OCI-LY1 (cell line): ENCODE data around the gene CNTN6.

Experiments used
- H2AFZ ChIP-seq: fragments of 200-600 bp; sonication (generic), shearing (Covaris generic); 2 replicates; pipeline ENCODE4 v1.6.0; 2014; ENCODE audit warnings: antibody characterized with exemption, mild to moderate bottlenecking, low read length
- H3F3A ChIP-seq: fragments of 200-600 bp; sonication (generic), shearing (Covaris generic); 2 replicates; pipeline ENCODE4 v1.6.0; 2014; ENCODE audit warnings: mild to moderate bottlenecking, antibody characterized with exemption, low read length, moderate library complexity; ENCODE audit not compliant: insufficient read depth
- H3K27ac ChIP-seq: fragments of 200-600 bp; sonication (generic); 2 replicates; pipeline ENCODE4 v1.5.1; 2014; ENCODE audit warnings: low read length, mixed run types, mild to moderate bottlenecking, low read depth; ENCODE audit not compliant: poor library complexity, severe bottlenecking
- H3K27me3 ChIP-seq: fragments of 200-600 bp; sonication (generic); 2 replicates; pipeline ENCODE4 v1.6.0; 2014; ENCODE audit warnings: antibody characterized with exemption, mild to moderate bottlenecking, low read length, moderate library complexity; ENCODE audit not compliant: insufficient read depth
- H3K36me3 ChIP-seq: fragments of 200-600 bp; sonication (generic); 2 replicates; pipeline ENCODE4 v1.6.1; 2014; ENCODE audit warnings: mild to moderate bottlenecking, antibody characterized with exemption, low read length, moderate library complexity, mixed read lengths; ENCODE audit not compliant: insufficient read depth
- H3K4me1 ChIP-seq: fragments of 200-600 bp; sonication (generic); 2 replicates; pipeline ENCODE4 v1.5.1; 2014; ENCODE audit warnings: mild to moderate bottlenecking, low read length, moderate library complexity; ENCODE audit not compliant: insufficient read depth, severe bottlenecking
- H3K4me2 ChIP-seq: fragments of 200-600 bp; sonication (generic), shearing (Covaris generic); 2 replicates; pipeline ENCODE4 v1.6.1; 2014; ENCODE audit warnings: low read length
- H3K4me3 ChIP-seq: fragments of 200-600 bp; sonication (generic); 2 replicates; pipeline ENCODE4 v1.5.1; 2014; ENCODE audit warnings: low read length, low read depth, mild to moderate bottlenecking, mixed read lengths; ENCODE audit not compliant: poor library complexity, severe bottlenecking
- H3K79me2 ChIP-seq: fragments of 200-600 bp; shearing (Covaris generic); 2 replicates; pipeline ENCODE4 v1.6.1; 2016; ENCODE audit warnings: mixed run types, low read length, mixed read lengths; ENCODE audit not compliant: insufficient read depth
- H3K9ac ChIP-seq: fragments of 200-600 bp; sonication (generic), shearing (Covaris generic); 2 replicates; pipeline ENCODE4 v1.6.1; 2014; ENCODE audit warnings: mild to moderate bottlenecking, low read length, mixed read lengths
- H3K9me2 ChIP-seq: fragments of 200-600 bp; sonication (generic), shearing (Covaris generic); 2 replicates; pipeline ENCODE4 v1.6.1; 2014; ENCODE audit warnings: low read depth, mild to moderate bottlenecking, low read length, mixed read lengths
- H3K9me3 ChIP-seq: fragments of 200-600 bp; shearing (Covaris generic); 2 replicates; pipeline ENCODE4 v1.6.1; 2014; ENCODE audit warnings: low read length, mixed read lengths
- H4K20me1 ChIP-seq: fragments of 200-600 bp; sonication (generic), shearing (Covaris generic); 2 replicates; pipeline ENCODE4 v1.6.0; 2016; ENCODE audit warnings: mild to moderate bottlenecking, low read length; ENCODE audit not compliant: insufficient read depth
- EZH2 ChIP-seq: fragments of 200-600 bp; sonication (generic), shearing (Covaris generic); IDR thresholded peaks from 2 replicates; pipeline ENCODE4 v1.8.0; 2017; ENCODE audit warnings: borderline replicate concordance, mixed run types, mild to moderate bottlenecking, antibody characterized with exemption, low read length, moderate library complexity, mixed read lengths
- TF ChIP-seq, protein P1 (sequence below): fragments of 200-600 bp; sonication (generic), shearing (Covaris generic); IDR thresholded peaks from 2 replicates; pipeline ENCODE4 v1.5.1; 2017; ENCODE audit warnings: mild to moderate bottlenecking, antibody characterized with exemption, low read length, moderate library complexity, mixed read lengths

CNTN6 gene

DNA sequence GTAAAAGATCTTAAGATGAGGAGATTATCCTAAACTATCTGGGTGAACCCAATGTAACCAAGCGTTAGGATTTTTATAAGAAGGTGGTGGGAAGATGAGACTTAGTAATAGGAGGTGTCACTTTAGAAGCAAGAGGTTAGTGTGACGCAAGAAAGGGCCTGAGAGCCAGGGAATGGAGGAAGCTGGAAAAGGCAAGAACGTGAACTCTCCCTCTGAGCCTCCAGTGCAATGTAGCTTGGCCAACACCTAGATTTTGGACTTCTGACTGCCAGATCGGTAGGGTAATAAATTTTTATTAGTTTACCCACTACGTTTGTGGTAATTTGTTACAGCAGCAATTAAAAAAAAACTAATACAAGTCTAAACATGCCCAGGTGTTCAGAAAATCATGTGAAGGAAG is 20.8 kb upstream of the CNTN6 start:
- H2AFZ ChIP-seq: no peak overlapping the region
- H3K9me3 ChIP-seq: no peaks in the 10 kb centered on the region
- no peak for TF ChIP-seq EZH2
- TF ChIP-seq, protein P1, sequence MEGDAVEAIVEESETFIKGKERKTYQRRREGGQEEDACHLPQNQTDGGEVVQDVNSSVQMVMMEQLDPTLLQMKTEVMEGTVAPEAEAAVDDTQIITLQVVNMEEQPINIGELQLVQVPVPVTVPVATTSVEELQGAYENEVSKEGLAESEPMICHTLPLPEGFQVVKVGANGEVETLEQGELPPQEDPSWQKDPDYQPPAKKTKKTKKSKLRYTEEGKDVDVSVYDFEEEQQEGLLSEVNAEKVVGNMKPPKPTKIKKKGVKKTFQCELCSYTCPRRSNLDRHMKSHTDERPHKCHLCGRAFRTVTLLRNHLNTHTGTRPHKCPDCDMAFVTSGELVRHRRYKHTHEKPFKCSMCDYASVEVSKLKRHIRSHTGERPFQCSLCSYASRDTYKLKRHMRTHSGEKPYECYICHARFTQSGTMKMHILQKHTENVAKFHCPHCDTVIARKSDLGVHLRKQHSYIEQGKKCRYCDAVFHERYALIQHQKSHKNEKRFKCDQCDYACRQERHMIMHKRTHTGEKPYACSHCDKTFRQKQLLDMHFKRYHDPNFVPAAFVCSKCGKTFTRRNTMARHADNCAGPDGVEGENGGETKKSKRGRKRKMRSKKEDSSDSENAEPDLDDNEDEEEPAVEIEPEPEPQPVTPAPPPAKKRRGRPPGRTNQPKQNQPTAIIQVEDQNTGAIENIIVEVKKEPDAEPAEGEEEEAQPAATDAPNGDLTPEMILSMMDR: no peak
- no peaks in the 10 kb centered on the region for H3K9me2 ChIP-seq
- H4K20me1 ChIP-seq: no peaks in the 10 kb centered on the region
- no peak overlapping the region for H3K9ac ChIP-seq
- no peaks in the 10 kb centered on the region for H3K4me1 ChIP-seq
- no peaks in the 10 kb centered on the region for H3K36me3 ChIP-seq
- H3K79me2 ChIP-seq: no peaks in the 10 kb centered on the region
- H3K4me2 ChIP-seq: no peak overlapping the region
- H3K27me3 ChIP-seq: no peaks in the 10 kb centered on the region
- H3K4me3 ChIP-seq: no peak overlapping the region
- no peak overlapping the region for H3K27ac ChIP-seq
- no peaks in the 10 kb centered on the region for H3F3A ChIP-seq

GRCh38 chr3:1079662-1080061 is 13.2 kb upstream of the CNTN6 start:
- Histone ChIP-seq H2AFZ (no peak overlapping the region), H3K9me2 (no peaks in the 10 kb centered on the region), H3K27ac (no peak overlapping the region), H3K79me2 (no peaks in the 10 kb centered on the region), H3K4me3 (no peak overlapping the region), H3K36me3 (no peaks in the 10 kb centered on the region), H3K27me3 (no peaks in the 10 kb centered on the region), H3K4me2 (no peak overlapping the region), H4K20me1 (no peaks in the 10 kb centered on the region), H3K4me1 (no peaks in the 10 kb centered on the region), H3F3A (no peaks in the 10 kb centered on the region), H3K9me3 (no peaks in the 10 kb centered on the region), H3K9ac (no peak overlapping the region)
- TF ChIP-seq, protein P1: no peak
- no peak for TF ChIP-seq EZH2

DNA sequence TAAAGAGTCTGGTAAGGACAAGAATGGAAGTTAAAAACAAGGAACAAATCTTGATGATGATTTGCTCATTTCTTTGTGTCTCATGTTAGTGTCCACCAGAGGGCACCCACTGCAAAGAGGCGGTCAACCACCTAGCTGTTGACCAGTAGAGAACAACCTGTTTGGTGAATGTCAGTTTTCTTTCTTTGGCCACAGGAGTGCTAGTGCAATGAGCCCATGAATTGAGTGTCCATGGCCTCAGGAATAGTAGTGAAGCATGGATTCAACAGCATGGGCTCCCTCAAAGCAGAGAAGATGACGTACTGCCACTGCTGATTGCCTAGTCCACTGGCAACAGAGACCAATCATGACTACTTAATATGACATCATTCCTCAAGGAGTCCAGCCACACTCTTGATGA is 10.7 kb upstream of the CNTN6 start:
- no peak overlapping the region for H3K4me3 ChIP-seq
- no peaks in the 10 kb centered on the region for H3K36me3 ChIP-seq
- TF ChIP-seq EZH2: no peak
- TF ChIP-seq, protein P1: peak; percentile 68
- no peaks in the 10 kb centered on the region for H3K79me2 ChIP-seq
- H3K4me1 ChIP-seq: no peaks in the 10 kb centered on the region
- H3K4me2 ChIP-seq: no peak overlapping the region
- H4K20me1 ChIP-seq: no peaks in the 10 kb centered on the region
- no peaks in the 10 kb centered on the region for H3F3A ChIP-seq
- no peaks in the 10 kb centered on the region for H3K27me3 ChIP-seq
- H3K9me3 ChIP-seq: no peaks in the 10 kb centered on the region
- no peak overlapping the region for H3K27ac ChIP-seq
- H3K9ac ChIP-seq: no peak overlapping the region
- H2AFZ ChIP-seq: no peak overlapping the region
- H3K9me2 ChIP-seq: no peaks in the 10 kb centered on the region
